A549 (cell line): ENCODE results near the gene DYNC1I1. TPM values are rescaled to one million over a fixed set of nuclear protein-coding genes. Genes with fewer than 3 reads are reported as not detected.
A peak's percentile ranks its signal among the peaks of the same experiment; 100 is the strongest.

ENCODE experiments used
- ATAC-seq, 2 experiments: fragments of 200-7000 bp in 1 of 2; fragments of >200 bp in 1 of 2; cut with Nextera tagmentation in 1 of 2; cut with Tn5 transposase in 1 of 2; 3 replicates each; pipeline versions ENCODE4 v1.8.0 to v1.9.1; 2018 to 2020; ENCODE audit warnings: mild to moderate bottlenecking in 1 of 2, moderate library complexity in 1 of 2
- CTCF ChIA-PET: fragments of 300-600 bp; sonication (Branson Sonifier 250); formaldehyde crosslinking; extraction: SDS; loops from one replicate; lab custom pipeline; 2021; ENCODE audit warnings: antibody characterized with exemption, inconsistent platforms; lab: Yijun Ruan, JAX
- POLR2A ChIA-PET: fragments of 350-600 bp; formaldehyde crosslinking; extraction: SDS; loops from one replicate; lab custom pipeline; 2021; ENCODE audit warnings: antibody characterized with exemption, inconsistent platforms; lab: Yijun Ruan, JAX
- DNase-seq, 2 experiments: peaks; one replicate each; pipeline versions ENCODE4 v3.0.0 to v3.0.0-alpha.2; 2011 to 2016; ENCODE audit warnings: low read depth in 1 of 2, low spot score in 1 of 2
- FAIRE-seq: peaks from 2 replicates; lab custom pipeline; 2011; peaks lifted over from hg19 to GRCh38; lab: Jason Lieb, UNC
- H3K27ac ChIP-seq, 2 experiments: fragments of >200 bp; sonication (Bioruptor Twin); formaldehyde crosslinking; 3 replicates each; pipeline ENCODE4 v1.5.1; 2016 to 2017
- H3K4me1 ChIP-seq: fragments of >200 bp; sonication (Bioruptor Twin); formaldehyde crosslinking; 3 replicates; pipeline ENCODE4 v1.6.1; 2016
- H3K4me2 ChIP-seq: fragments of >200 bp; sonication (Bioruptor Twin); formaldehyde crosslinking; 3 replicates; pipeline ENCODE4 v1.6.1; 2016
- H3K4me3 ChIP-seq: fragments of >200 bp; sonication (Bioruptor Twin); formaldehyde crosslinking; 3 replicates; pipeline ENCODE4 v1.5.1; 2016
- H3K9me3 ChIP-seq: fragments of >200 bp; sonication (Bioruptor Twin); formaldehyde crosslinking; 3 replicates; pipeline ENCODE4 v1.6.1; 2016
- ATOH8 ChIP-seq: fragments of 250-450 bp; sonication (Bioruptor Pico); IDR thresholded peaks from 2 replicates; pipeline ENCODE4 v1.5.0; 2020; ENCODE audit warnings: low read depth, mild to moderate bottlenecking, moderate library complexity
- CEBPB ChIP-seq, 2 experiments: fragments of >200 bp in 1 of 2; sonication (Bioruptor Twin) in 1 of 2; formaldehyde crosslinking in 1 of 2; IDR thresholded peaks; 2 replicates each; pipeline ENCODE4 v1.6.1; 2012 to 2016
- CTCF ChIP-seq: fragments of >200 bp; sonication (Bioruptor Twin); formaldehyde crosslinking; IDR thresholded peaks from 3 replicates; pipeline ENCODE4 v1.5.1; 2016
- EHF ChIP-seq: fragments of 250-450 bp; sonication (Bioruptor Pico); IDR thresholded peaks from 2 replicates; pipeline ENCODE4 v1.5.0; 2020; ENCODE audit warnings: mild to moderate bottlenecking
- EHMT2 ChIP-seq: fragments of 200-600 bp; sonication (generic); IDR thresholded peaks from 2 replicates; pipeline ENCODE4 v1.6.1; 2016; ENCODE audit warnings: antibody characterized with exemption, low read depth, mild to moderate bottlenecking, moderate library complexity
- ELK1 ChIP-seq: fragments of 150-350 bp; IDR thresholded peaks from 2 replicates; pipeline ENCODE4 v1.6.1; 2014; ENCODE audit warnings: low read depth, mild to moderate bottlenecking, low read length
- EP300 ChIP-seq, 2 experiments: fragments of >200 bp; sonication (Bioruptor Twin); formaldehyde crosslinking; IDR thresholded peaks; 2 replicates in 1 of 2; 3 replicates in 1 of 2; pipeline ENCODE4 v1.6.1; 2016 to 2017
- ESRRA ChIP-seq: fragments of 150-350 bp; IDR thresholded peaks from 2 replicates; pipeline ENCODE4 v1.6.1; 2014; ENCODE audit warnings: mild to moderate bottlenecking, low read length, borderline replicate concordance
- FOSB ChIP-seq: fragments of 250-450 bp; sonication (Bioruptor Pico); IDR thresholded peaks from 2 replicates; pipeline ENCODE4 v1.5.0; 2020; ENCODE audit warnings: mild to moderate bottlenecking, moderate library complexity
- FOSL2 ChIP-seq, 2 experiments: fragments of 450-650 bp in 1 of 2; fragments of >200 bp in 1 of 2; sonication (Bioruptor Twin) in 1 of 2; formaldehyde crosslinking; IDR thresholded peaks; 2 replicates each; pipeline versions ENCODE4 v1.5.0 to v1.6.1; 2016 to 2020; ENCODE audit warnings: mild to moderate bottlenecking in 1 of 2, moderate library complexity in 1 of 2
- FOXS1 ChIP-seq: fragments of 250-450 bp; sonication (Bioruptor Pico); IDR thresholded peaks from 2 replicates; pipeline ENCODE4 v1.5.0; 2020; ENCODE audit warnings: mild to moderate bottlenecking, moderate library complexity
- HMGXB4 ChIP-seq: fragments of 250-450 bp; sonication (Bioruptor Pico); IDR thresholded peaks from 2 replicates; pipeline ENCODE4 v1.5.0; 2021; ENCODE audit warnings: mild to moderate bottlenecking, moderate library complexity, borderline replicate concordance
- HOXB5 ChIP-seq: fragments of 250-450 bp; sonication (Bioruptor Pico); IDR thresholded peaks from 2 replicates; pipeline ENCODE4 v1.5.0; 2020; ENCODE audit warnings: mild to moderate bottlenecking, moderate library complexity
- JUNB ChIP-seq: fragments of >200 bp; sonication (Bioruptor Twin); formaldehyde crosslinking; IDR thresholded peaks from 2 replicates; pipeline ENCODE4 v1.6.1; 2016
- MAX ChIP-seq: IDR thresholded peaks from 2 replicates; pipeline ENCODE4 v1.6.1; 2012
- MAZ ChIP-seq: fragments of 150-350 bp; IDR thresholded peaks from 2 replicates; pipeline ENCODE4 v1.6.1; 2014; ENCODE audit warnings: antibody characterized with exemption, low read depth, low read length, borderline replicate concordance
- NR3C1 ChIP-seq: fragments of >200 bp; sonication (Bioruptor Twin); formaldehyde crosslinking; IDR thresholded peaks from 3 replicates; pipeline ENCODE4 v1.6.1; 2017
- PHF8 ChIP-seq: fragments of 200-600 bp; sonication (generic); IDR thresholded peaks from 2 replicates; pipeline ENCODE4 v1.6.1; 2016; ENCODE audit warnings: low read depth, mild to moderate bottlenecking, antibody characterized with exemption, moderate library complexity, borderline replicate concordance
- POLR2A ChIP-seq: IDR thresholded peaks from 2 replicates; pipeline ENCODE4 v1.6.1; 2012; ENCODE audit warnings: mild to moderate bottlenecking, low read length
- RFX5 ChIP-seq: fragments of 450-650 bp; IDR thresholded peaks from 2 replicates; pipeline ENCODE4 v1.7.1; 2014; ENCODE audit warnings: antibody characterized with exemption, mild to moderate bottlenecking, moderate library complexity
- ZC3H11A ChIP-seq: fragments of 450-650 bp; IDR thresholded peaks from 2 replicates; pipeline ENCODE4 v1.6.1; 2014; ENCODE audit warnings: antibody characterized with exemption, mild to moderate bottlenecking
- ZFP36 ChIP-seq: fragments of 450-650 bp; IDR thresholded peaks from 2 replicates; pipeline ENCODE4 v1.6.1; 2014; ENCODE audit warnings: borderline replicate concordance; ENCODE audit not compliant: partially characterized antibody
- ZNF302 ChIP-seq: fragments of 250-450 bp; sonication (Bioruptor Pico); IDR thresholded peaks from 2 replicates; pipeline ENCODE4 v1.9.0; 2021; ENCODE audit warnings: inconsistent platforms, mild to moderate bottlenecking, moderate library complexity
- WGBS: methylation state at CpG from one replicate; pipeline ENCODE4 v1.1.6; 2017; ENCODE audit errors: missing lambda C conversion rate; 5-methylcytosine and 5-hydroxymethylcytosine counted together
- polyA plus RNA-seq, 4 experiments: library from polyadenylated mRNA; depleted of rRNA in 3 of 4; stranded (reverse); fragments of >200 nt; fragmentation: RNase III in 1 of 4; extraction: RNeasy Plus Mini Kit Qiagen cat#74134 plus additional on column Dnase treatment in 1 of 4; gene quantifications; 2 replicates in 3 of 4; 3 replicates in 1 of 4; pipeline ENCODE4 v1.2.3, GENCODE V29; 2011 to 2017
- TF ChIP-seq, protein P1 (sequence below): fragments of >200 bp; sonication (Bioruptor Twin); formaldehyde crosslinking; IDR thresholded peaks from 2 replicates; pipeline ENCODE4 v1.6.1; 2016
- TF ChIP-seq, protein P2 (sequence below): fragments of >200 bp; sonication (Bioruptor Twin); formaldehyde crosslinking; IDR thresholded peaks from 3 replicates; pipeline ENCODE4 v1.6.1; 2016
- TF ChIP-seq, protein P3 (sequence below): fragments of 450-650 bp; IDR thresholded peaks from 2 replicates; pipeline ENCODE4 v1.6.1; 2014; ENCODE audit warnings: antibody characterized with exemption

DYNC1I1 gene
- polyA plus RNA-seq, 2 of the 4 experiments (the other 2 are of a cell fraction): 0.04 TPM; not detected in 1

GRCh38 chr7:95788884-95789283 is 16.5 kb downstream of the DYNC1I1 start (continued):
- TF ChIP-seq ZFP36: no peak
- TF ChIP-seq, protein P1, sequence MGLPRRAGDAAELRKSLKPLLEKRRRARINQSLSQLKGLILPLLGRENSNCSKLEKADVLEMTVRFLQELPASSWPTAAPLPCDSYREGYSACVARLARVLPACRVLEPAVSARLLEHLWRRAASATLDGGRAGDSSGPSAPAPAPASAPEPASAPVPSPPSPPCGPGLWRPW: no peak
- no peak for TF ChIP-seq ZNF302
- no peak for TF ChIP-seq MAX
- TF ChIP-seq ESRRA: no peak

DNA sequence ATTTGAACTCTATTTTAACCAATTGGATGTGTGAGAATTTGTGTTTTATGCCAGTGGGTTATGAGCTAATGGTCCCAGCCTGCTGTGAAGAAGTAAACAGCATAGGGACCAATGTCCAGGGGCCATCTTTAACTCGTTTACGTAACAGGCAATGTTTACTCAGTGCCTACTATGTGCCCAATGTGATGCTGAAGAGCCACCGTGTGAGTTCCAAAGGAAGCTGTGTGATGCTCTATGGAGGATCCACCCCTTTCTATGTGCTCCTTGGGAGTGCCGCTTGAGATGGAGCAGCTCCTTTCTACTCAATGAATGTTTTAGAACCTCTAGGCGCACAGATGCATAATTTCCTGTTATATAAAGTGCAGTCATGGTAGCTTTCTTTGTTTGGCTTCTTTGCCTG is 21.3 kb downstream of the DYNC1I1 start:
- 39% methylated on average over 5 of the region's 5 CpGs for WGBS
- no peak for DNase-seq
- TF ChIP-seq MAZ (no peak), ZNF302 (no peak), PHF8 (no peak), EHMT2 (no peak), EP300 (IDR thresholded peaks at IDR 0.05) (no peak), FOSB (CRISPR knock-in tag) (no peak), RFX5 (no peak), POLR2A (no peak), JUNB (no peak), FOSL2 (IDR thresholded peaks at IDR 0.05) (no peak), FOSL2 (CRISPR knock-in tag; IDR thresholded peaks at IDR 0.05) (no peak), ZC3H11A (no peak), FOXS1 (no peak), HMGXB4 (no peak), CEBPB (IDR thresholded peaks at IDR 0.05) (no peak), MAX (no peak), NR3C1 (no peak), ZFP36 (no peak), HOXB5 (CRISPR knock-in tag) (no peak)
- TF ChIP-seq, protein P2, sequence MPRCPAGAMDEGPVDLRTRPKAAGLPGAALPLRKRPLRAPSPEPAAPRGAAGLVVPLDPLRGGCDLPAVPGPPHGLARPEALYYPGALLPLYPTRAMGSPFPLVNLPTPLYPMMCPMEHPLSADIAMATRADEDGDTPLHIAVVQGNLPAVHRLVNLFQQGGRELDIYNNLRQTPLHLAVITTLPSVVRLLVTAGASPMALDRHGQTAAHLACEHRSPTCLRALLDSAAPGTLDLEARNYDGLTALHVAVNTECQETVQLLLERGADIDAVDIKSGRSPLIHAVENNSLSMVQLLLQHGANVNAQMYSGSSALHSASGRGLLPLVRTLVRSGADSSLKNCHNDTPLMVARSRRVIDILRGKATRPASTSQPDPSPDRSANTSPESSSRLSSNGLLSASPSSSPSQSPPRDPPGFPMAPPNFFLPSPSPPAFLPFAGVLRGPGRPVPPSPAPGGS: no peak
- TF ChIP-seq, all 56 proteins: peak for 0
- H3K4me3 ChIP-seq: no peak overlapping the region
- H3K4me2 ChIP-seq: no peak overlapping the region
- no peak for FAIRE-seq
- CTCF ChIA-PET: interaction anchor here (1.1 to 1.4 kb wide), 3 partner anchors 15 to 77 kb away, joined by 3 read pairs; no protein-coding TSS in a partner anchor
- POLR2A ChIA-PET: no interaction called here
- H3K9me3 ChIP-seq: peaks cover 4% of the 10 kb centered on the region; the same call in 1 of the 3 replicates
- no peak overlapping the region for H3K27ac ChIP-seq
- ATAC-seq: no peak
- H3K4me1 ChIP-seq: no peaks in the 10 kb centered on the region

GRCh38 chr7:95794917-95795515 is 22.7 kb downstream of the DYNC1I1 start:
- POLR2A ChIA-PET: no interaction called here
- no peak for FAIRE-seq
- WGBS: 31% methylated on average over 3 of the region's 3 CpGs
- no peak for TF ChIP-seq ATOH8 (CRISPR knock-in tag)
- TF ChIP-seq MAZ: no peak
- TF ChIP-seq ELK1: no peak
- TF ChIP-seq, protein P3, sequence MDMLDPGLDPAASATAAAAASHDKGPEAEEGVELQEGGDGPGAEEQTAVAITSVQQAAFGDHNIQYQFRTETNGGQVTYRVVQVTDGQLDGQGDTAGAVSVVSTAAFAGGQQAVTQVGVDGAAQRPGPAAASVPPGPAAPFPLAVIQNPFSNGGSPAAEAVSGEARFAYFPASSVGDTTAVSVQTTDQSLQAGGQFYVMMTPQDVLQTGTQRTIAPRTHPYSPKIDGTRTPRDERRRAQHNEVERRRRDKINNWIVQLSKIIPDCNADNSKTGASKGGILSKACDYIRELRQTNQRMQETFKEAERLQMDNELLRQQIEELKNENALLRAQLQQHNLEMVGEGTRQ: no peak
- TF ChIP-seq EHF (CRISPR knock-in tag): no peak
- no peak for TF ChIP-seq MAX
- peak; percentile 28 for TF ChIP-seq CTCF

More at GRCh38 chr7:95794917-95795515, 22.7 kb downstream of the DYNC1I1 start:
- ATAC-seq: peak; percentile 50 to 81; a peak in 4 of 6 replicates
- Histone ChIP-seq H3K9me3 (peaks cover 4% of the 10 kb centered on the region; the same call in 1 of the 3 replicates), H3K27ac (no peak overlapping the region), H3K4me3 (no peak overlapping the region), H3K4me1 (no peaks in the 10 kb centered on the region), H3K4me2 (no peak overlapping the region)
- DNase-seq: peak in 1 of 2 experiments; percentile 58
- CTCF ChIA-PET: interaction anchor here (0.7 to 1.6 kb wide), 3 partner anchors 8 to 35 kb away, joined by 3 to 4 read pairs (median 4); partner anchors contain the start of gene DYNC1I1
